Stimulated activated CD4-positive, alpha-beta T cell treated with anti-CD3 and anti-CD28 coated beads, Interleukin-12 subunit alpha, Interleukin-12 subunit beta, amount 100 ng/mL, for 24 hours (primary cell): ENCODE data around the gene ENGASE.
"Not testable (repeated sequence)": the region's sequence is repeated elsewhere in the genome, so short reads cannot be mapped to it uniquely, and the experiment has no call there.

Source experiments
- DNase-seq, 2 experiments: peaks; one replicate each; pipeline ENCODE4 v3.0.0-alpha.2; 2020; ENCODE audit warnings: low read depth in 2 of 2

ENGASE gene

DNA sequence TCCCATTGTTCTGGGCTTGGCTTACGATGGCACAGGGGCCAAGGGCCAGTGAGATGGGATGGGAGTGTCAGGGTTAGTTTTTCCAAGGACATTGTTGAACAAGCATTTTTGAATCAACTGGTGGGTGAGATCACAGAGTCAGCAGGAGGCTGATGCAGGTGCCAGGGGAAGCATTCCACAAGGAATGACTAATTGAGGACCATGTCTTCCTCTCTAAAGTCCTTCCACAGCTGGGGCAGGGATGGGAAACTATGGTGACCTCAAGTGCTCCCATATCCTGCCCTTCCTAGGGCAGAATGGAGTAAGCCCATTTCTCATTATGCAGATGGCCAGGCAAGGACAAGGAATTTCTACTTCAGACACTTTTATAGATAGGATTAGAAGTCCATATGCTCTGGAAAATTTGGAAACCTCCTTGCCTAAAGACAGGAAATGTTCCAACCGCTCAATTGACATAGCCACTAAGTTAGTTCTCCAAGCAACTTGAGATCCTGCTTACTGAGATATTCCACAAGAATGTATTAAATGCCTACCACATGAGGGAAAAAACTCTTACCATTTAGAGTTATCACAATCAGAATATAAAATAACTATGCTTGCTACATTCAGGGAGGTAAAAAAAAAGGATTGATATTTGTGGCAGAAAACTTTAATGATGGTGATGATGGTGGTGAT, 21.2 kb upstream of the ENGASE start:
- no peak for DNase-seq

DNA sequence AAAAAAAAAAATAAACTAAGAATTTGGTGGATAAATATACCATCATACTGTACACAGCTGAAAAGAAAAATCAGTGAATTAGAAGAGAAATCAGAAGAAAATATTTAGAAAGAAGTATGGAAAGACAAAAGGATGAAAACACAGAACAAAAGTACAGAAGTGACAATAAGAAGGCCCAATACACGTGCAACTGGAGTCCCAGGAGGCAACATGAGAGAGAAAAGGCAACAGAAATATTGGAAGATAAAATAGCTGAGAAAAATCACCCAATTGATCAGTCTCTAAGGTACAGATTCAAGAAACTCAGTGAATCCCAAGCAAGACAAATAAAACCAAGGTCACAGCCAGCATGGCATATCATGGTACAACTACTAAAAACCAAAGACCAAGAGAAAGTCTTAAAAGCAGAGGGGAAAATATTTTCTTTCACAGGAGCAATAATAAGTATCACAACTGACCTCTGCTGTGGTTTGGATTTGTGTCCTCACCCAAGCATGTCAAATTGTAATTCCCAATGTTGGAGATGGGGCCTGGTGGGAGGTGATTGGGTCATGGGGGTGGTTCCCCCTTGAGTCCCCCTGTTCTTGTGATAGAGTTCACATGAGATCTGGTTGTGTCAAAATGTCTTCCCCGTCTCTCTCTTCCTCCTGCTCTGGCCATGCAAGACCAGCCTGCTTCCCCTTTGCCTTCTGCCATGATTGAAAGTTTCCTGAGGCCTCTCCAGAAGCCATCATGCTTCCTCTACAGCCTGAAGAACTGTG, 20.2 kb upstream of the ENGASE start:
- DNase-seq, result no peak

- DNase-seq, result no peak
Measured at GRCh38 chr17:79055197-79055596, 19.4 kb upstream of the ENGASE start.

GRCh38 chr17:79057737-79058385, 16.8 kb upstream of the ENGASE start:
- no peak for DNase-seq

- DNase-seq, result no peak
Measured at GRCh38 chr17:79062691-79063090, 11.9 kb upstream of the ENGASE start.

- no peak for DNase-seq
Measured at GRCh38 chr17:79064026-79064425, 10.6 kb upstream of the ENGASE start.

GRCh38 chr17:79065105-79065670, 9.4 kb upstream of the ENGASE start:
- DNase-seq, result peak; percentile 21 to 46

- no peak for DNase-seq
Measured at GRCh38 chr17:79066963-79067362, 7.7 kb upstream of the ENGASE start.

- no peak for DNase-seq
Measured at GRCh38 chr17:79070266-79070880, 4.3 kb upstream of the ENGASE start.

- no peak for DNase-seq
Measured at GRCh38 chr17:79071161-79071740, 3.4 kb upstream of the ENGASE start.

DNA sequence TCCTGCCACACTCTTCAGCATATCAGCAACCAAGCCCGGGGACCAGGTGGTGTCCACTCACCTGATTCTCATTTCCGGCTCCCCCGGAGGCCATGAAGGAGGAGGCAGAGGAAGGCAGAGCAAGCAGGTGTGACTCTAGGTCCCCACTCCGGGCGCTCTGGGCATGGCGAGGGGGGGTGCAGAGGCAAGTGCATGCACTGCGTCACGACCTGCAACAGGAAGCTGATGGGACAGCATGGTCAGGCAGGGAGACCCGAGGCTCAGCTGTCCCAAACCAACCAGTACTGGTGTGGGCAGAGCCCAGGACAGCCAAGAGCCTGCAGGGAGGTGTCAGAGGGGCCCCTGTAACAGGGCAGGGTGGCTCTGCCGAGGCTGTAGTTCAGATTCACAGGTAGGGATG, 2.1 kb upstream of the ENGASE start:
- no peak for DNase-seq

- DNase-seq, result no peak
Measured at GRCh38 chr17:79073016-79073705, 1.5 kb upstream of the ENGASE start.

DNA sequence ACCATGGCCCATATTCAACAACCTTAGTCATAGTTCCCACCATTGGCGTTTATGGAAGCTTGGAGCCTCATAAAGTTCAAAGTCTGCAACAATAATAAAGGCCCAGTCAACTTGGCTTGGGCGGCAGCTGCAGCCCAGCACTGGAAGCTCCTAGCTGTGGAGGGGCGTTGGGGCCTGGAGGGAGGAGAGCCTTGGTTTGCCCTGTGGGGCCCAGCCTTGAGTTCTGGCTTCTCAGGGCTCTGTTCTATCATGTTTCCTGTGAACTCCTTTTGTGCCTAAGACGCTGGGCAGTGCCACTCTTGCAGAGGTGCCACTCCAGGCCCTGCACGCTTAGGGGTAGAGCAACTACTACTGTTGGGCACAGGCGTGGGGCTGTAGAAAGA, 927 bp upstream of the ENGASE start:
- DNase-seq, result no peak

DNA sequence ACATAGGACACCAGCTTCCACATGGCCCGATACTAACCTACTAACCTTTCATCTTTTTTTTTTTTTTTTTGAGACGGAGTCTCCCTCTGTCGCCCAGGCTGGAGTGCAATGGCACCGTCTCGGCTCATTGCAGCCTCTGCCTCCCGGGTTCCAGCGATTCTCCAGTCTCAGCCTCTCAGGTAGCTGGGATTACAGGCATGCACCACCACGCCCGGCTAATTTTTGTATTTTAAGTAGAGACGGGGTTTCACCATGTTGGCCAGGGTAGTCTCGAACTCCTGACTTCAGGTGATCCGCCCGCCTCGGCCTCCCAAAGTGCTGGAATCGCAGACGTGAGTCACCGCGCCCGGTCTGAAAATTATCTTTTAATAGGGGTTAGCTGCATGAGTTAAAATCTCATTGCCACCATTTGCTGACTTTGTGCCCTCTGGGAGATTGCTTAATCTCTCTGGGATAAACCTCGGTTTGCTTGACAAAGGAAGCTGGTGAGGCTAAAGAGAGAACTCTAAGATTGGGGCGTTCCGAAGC, 439 bp upstream of the ENGASE start:
- DNase-seq, result not testable (repeated sequence)

DNA sequence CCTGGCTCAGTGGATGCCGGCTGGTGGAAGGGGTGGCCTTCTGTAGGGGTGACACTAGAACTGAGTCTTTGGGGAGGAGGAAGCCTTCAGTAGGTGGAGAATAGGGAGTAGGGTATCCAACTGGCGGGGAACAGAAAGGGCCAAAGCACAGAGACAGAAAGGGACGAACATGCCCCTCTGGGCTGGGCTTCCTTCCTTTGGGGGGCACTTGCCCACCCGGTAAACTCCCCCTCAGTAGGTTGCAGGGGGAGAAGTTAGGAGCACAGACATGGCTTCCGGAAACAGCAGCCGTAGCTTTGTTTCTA, 774 bp downstream of the ENGASE start:
- no peak for DNase-seq

DNA sequence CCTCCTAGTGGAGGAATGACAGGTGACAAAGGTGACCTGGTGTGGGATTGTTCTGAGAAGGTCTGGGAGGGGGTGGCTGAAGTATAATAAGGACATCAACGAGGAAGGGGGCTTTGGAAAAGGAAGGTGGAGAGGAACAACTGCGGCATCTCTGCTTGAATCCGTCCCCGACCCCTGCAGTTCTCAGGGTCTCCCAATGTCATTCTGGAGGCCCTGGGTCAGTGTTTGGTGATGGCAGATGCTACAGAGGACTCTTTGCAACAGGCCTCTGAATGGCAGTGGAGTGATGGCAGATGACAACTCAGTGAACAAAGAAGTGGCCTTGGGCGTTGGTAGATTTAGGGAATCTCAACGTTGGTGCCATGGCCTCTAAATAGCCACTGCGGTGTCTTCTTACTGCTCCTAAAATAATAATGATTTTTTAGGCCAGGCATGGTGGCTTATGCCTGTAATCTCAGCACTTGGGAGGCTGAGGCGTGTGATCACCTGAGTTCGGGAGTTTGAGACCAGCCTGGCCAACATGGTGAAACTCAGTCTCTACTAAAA, 1.3 kb downstream of the ENGASE start:
- no peak for DNase-seq

- DNase-seq, result no peak
Measured at GRCh38 chr17:79077587-79077986, 3.0 kb downstream of the ENGASE start.

- no peak for DNase-seq
Measured at GRCh38 chr17:79078476-79079190, 4.0 kb downstream of the ENGASE start.

- DNase-seq, result no peak
Measured at GRCh38 chr17:79079421-79080200, 5.0 kb downstream of the ENGASE start.
